Measurements from ENCODE around the gene KRTAP10-7.
A peak's percentile ranks its signal among the peaks of the same experiment; 100 is the strongest.
"Not testable (repeated sequence)": the region's sequence is repeated elsewhere in the genome, so short reads cannot be mapped to it uniquely, and the experiment has no call there.

KRTAP10-7 gene

GRCh38 chr21:44600118-44600978 lies at the start of gene KRTAP10-7:
Gene KRTAP10-7, plus strand, starts transcription at chr21:44600597. Its CDS starts 25 bp downstream, at chr21:44600622.
- H3K4me3 ChIP-seq (ENCODE audit: low read depth, low read length); DNase-seq (ENCODE audit: low read depth): not testable (repeated sequence)

DNA sequence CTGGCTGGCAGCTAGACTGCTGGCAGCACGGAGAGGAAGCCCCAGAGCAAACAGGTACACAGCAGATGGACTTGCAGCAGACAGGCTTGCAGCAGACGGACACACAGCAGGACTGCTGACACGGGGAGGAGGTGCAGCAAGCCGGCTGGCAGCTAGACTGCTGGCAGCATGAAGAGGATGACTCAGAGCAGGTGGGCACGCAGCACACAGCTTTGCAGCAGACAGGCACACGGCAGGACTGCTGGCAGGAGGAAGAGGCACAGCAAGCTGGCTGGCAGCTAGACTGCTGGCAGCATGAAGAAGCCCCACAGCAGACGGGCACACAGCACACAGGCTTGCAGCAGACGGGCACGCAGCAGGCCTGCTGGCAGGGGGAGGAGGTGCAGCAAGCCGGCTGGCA lies 49.6 kb upstream of the KRTAP10-7 start:
- TF ChIP-seq, protein P1, sequence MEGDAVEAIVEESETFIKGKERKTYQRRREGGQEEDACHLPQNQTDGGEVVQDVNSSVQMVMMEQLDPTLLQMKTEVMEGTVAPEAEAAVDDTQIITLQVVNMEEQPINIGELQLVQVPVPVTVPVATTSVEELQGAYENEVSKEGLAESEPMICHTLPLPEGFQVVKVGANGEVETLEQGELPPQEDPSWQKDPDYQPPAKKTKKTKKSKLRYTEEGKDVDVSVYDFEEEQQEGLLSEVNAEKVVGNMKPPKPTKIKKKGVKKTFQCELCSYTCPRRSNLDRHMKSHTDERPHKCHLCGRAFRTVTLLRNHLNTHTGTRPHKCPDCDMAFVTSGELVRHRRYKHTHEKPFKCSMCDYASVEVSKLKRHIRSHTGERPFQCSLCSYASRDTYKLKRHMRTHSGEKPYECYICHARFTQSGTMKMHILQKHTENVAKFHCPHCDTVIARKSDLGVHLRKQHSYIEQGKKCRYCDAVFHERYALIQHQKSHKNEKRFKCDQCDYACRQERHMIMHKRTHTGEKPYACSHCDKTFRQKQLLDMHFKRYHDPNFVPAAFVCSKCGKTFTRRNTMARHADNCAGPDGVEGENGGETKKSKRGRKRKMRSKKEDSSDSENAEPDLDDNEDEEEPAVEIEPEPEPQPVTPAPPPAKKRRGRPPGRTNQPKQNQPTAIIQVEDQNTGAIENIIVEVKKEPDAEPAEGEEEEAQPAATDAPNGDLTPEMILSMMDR (IDR thresholded peaks at IDR 0.05; ENCODE audit: insufficient read depth, low read depth, low read length, missing control alignments) = no peak
- H3K4me3 ChIP-seq (ENCODE audit: low read depth, low read length) = no peak overlapping the region
- no peak for DNase-seq (ENCODE audit: low read depth)

DNA sequence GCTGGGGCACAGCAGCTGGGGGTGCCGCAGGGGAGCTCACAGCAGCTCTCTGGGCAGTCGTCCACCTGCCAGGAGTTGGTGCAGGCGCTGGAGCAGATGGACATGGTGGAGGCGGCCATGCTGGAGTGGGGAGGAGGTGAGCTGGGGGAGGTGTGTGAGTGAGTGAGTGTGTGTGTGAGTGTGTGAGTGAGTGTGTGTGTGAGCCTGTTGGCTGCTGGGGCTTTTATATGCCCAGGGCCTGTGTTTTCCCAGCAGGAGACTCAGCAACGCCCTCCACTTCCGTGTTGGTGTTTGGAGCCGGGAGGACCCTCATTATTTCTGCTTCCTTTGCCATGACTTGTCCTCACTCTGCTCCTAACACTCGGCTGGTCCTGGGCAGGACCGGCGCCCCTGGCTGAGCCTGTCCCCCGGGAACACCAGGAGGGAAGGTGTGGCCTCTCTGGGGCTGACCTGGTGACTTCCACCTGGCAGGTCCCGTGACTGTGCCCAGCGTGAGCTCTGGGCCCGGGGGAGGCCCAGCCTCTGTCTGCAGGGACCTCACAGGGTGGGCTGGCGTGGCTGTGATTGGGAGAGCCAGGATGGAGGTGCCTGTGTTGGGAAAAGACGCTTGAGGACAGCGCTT lies 48.9 kb upstream of the KRTAP10-7 start, which contains the start of gene KRTAP10-2:
Gene KRTAP10-2 (minus strand): TSS at position 166 of the 622 bp plus-strand sequence. CDS start 47 bp downstream, at position 119.
- no peak within 1 kb of the TSS for H3K4me3 ChIP-seq (ENCODE audit: low read depth, low read length)
- DNase-seq (ENCODE audit: low read depth) = no peak
- TF ChIP-seq, protein P1 (IDR thresholded peaks at IDR 0.05; ENCODE audit: insufficient read depth, low read depth, low read length, missing control alignments) = no peak

GRCh38 chr21:44552136-44552535 lies 48.3 kb upstream of the KRTAP10-7 start:
- TF ChIP-seq, protein P1 (IDR thresholded peaks at IDR 0.05; ENCODE audit: insufficient read depth, low read depth, low read length, missing control alignments) = no peak
- no peak for DNase-seq (ENCODE audit: low read depth)
- no peak overlapping the region for H3K4me3 ChIP-seq (ENCODE audit: low read depth, low read length)

DNA sequence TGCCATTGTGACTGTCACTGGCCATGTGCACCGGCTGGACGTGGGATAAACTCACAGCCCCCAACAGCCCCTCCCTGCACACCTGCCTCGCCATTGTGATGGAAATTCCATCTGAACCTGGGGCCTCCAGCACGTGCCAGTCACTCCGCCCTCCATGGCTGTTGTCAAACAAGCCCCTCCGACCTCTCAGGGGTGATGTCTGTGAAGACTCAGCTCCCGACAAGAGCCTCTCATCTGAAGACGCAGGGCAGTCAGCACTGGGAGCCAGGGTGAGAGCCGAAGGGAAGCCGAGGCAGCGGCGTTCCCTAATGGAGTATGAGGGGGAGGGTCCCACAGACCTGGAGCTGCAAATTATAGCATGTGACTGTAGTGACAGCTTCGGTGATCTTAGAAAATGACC lies 47.7 kb upstream of the KRTAP10-7 start:
- no peak overlapping the region for H3K4me3 ChIP-seq (ENCODE audit: low read depth, low read length)
- no peak for DNase-seq (ENCODE audit: low read depth)
- TF ChIP-seq, protein P1 (IDR thresholded peaks at IDR 0.05; ENCODE audit: insufficient read depth, low read depth, low read length, missing control alignments) = no peak

DNA sequence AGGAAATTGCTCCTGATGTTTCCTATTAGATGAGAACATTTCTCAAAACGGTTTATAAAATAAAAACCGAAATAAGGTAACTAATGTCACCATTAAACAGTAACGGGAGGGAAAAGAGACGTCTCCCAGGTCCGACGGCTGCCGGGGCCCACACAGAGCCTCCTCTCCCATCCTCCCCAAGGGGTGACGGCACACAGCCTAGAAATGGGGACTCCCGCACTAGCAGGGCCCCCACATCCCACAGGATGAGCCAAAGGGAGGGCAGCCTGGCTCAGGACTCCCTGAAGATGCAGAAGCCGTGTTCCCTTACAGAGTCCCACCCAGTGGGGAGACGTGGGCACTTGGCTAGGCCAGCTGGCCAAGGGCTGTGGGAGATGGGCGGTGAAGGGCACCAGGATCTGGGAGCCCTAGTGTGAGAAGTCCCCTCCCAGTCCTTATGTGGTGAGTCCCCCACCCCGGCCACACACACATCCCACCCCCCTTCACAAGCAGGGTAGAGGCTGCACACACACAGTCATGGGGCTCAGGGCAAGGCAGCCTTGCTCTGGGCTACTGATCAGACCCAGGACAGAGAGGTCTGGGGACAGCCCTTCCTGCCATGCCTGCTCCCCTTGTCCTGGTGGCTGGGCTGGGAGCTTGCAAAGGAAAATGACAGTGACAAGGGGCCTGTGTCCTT lies 45.1 kb upstream of the KRTAP10-7 start:
- H3K4me3 ChIP-seq (ENCODE audit: low read depth, low read length) = no peak overlapping the region
- TF ChIP-seq, protein P1 (IDR thresholded peaks at IDR 0.05; ENCODE audit: insufficient read depth, low read depth, low read length, missing control alignments) = no peak
- no peak for DNase-seq (ENCODE audit: low read depth)

GRCh38 chr21:44556879-44557278 lies 43.5 kb upstream of the KRTAP10-7 start:
- TF ChIP-seq, protein P1 (IDR thresholded peaks at IDR 0.05; ENCODE audit: insufficient read depth, low read depth, low read length, missing control alignments) = no peak
- DNase-seq (ENCODE audit: low read depth) = peak; percentile 36
- no peak overlapping the region for H3K4me3 ChIP-seq (ENCODE audit: low read depth, low read length)

Measured in GM12865 (cell line).